Karpas-422 (cell line): ENCODE measurements around the gene CEP112. TPM values are rescaled to one million over a fixed set of nuclear protein-coding genes. Genes with fewer than 3 reads are reported as not detected.

ENCODE experiments used
- DNase-seq: peaks from one replicate; pipeline ENCODE4 v3.0.0-alpha.2; 2015
- H2AFZ ChIP-seq: fragments of 200-600 bp; sonication (generic); 2 replicates; pipeline ENCODE4 v1.6.1; 2014; ENCODE audit warnings: antibody characterized with exemption, low read length, mixed read lengths
- H3K27ac ChIP-seq: fragments of 200-600 bp; sonication (generic); 2 replicates; pipeline ENCODE4 v1.5.1; 2014; ENCODE audit warnings: mild to moderate bottlenecking, low read length, moderate library complexity
- H3K27me3 ChIP-seq: fragments of 200-600 bp; sonication (generic); 2 replicates; pipeline ENCODE4 v1.6.1; 2014; ENCODE audit warnings: low read length, mixed read lengths
- H3K36me3 ChIP-seq: fragments of 200-600 bp; sonication (generic); 2 replicates; pipeline ENCODE4 v1.6.1; 2014; ENCODE audit warnings: low read length, mixed read lengths; ENCODE audit not compliant: insufficient read depth
- H3K4me1 ChIP-seq: fragments of 200-600 bp; sonication (generic); 2 replicates; pipeline ENCODE4 v1.6.1; 2014; ENCODE audit warnings: mild to moderate bottlenecking, low read length, mixed read lengths
- H3K4me2 ChIP-seq: fragments of 200-600 bp; sonication (generic); 2 replicates; pipeline ENCODE4 v1.6.1; 2014; ENCODE audit warnings: low read length, low read depth, mild to moderate bottlenecking; ENCODE audit not compliant: poor library complexity, severe bottlenecking
- H3K4me3 ChIP-seq: fragments of 200-600 bp; sonication (generic); 2 replicates; pipeline ENCODE4 v1.5.1; 2014; ENCODE audit warnings: mild to moderate bottlenecking, antibody characterized with exemption, low read length, mixed read lengths
- H3K79me2 ChIP-seq: fragments of 200-600 bp; sonication (generic); 2 replicates; pipeline ENCODE4 v1.6.1; 2014; ENCODE audit warnings: mild to moderate bottlenecking, low read length, mixed read lengths
- H3K9ac ChIP-seq: fragments of 200-600 bp; sonication (generic); 2 replicates; pipeline ENCODE4 v1.6.0; 2014; ENCODE audit warnings: low read length
- H3K9me2 ChIP-seq: fragments of 200-600 bp; sonication (generic), shearing (Covaris generic); replicated peaks from 2 replicates; pipeline ENCODE4 v1.6.0; 2014; ENCODE audit warnings: mild to moderate bottlenecking, low read length, moderate library complexity; ENCODE audit not compliant: insufficient read depth
- H3K9me3 ChIP-seq: fragments of 300-700, 200-600 bp; sonication (generic); 2 replicates; pipeline ENCODE4 v1.6.1; 2014; ENCODE audit warnings: low read length, mixed read lengths
- H4K20me1 ChIP-seq: fragments of 200-600 bp; sonication (generic); 2 replicates; pipeline ENCODE4 v1.6.1; 2014; ENCODE audit warnings: mild to moderate bottlenecking, antibody characterized with exemption, low read length, low read depth; ENCODE audit not compliant: insufficient read depth
- total RNA-seq: library from RNA; depleted of rRNA; stranded (reverse); fragments of >200 nt; shearing (Covaris generic); gene quantifications from 2 replicates; pipeline ENCODE4 v1.2.3, GENCODE V29; 2014; ENCODE audit warnings: low replicate concordance

The CEP112 gene
- total RNA-seq, 1 experiment from 2014 or later, result not detected

GRCh38 chr17:65703891-65704290, 488.0 kb downstream of the CEP112 start:
- Histone ChIP-seq H3K27me3 (no peaks in the 10 kb centered on the region), H3K4me3 (no peak overlapping the region), H3K36me3 (no peaks in the 10 kb centered on the region), H3K9ac (no peak overlapping the region), H4K20me1 (no peaks in the 10 kb centered on the region), H3K27ac (no peak overlapping the region), H2AFZ (no peak overlapping the region), H3K79me2 (no peaks in the 10 kb centered on the region), H3K4me2 (no peak overlapping the region), H3K9me3 (no peaks in the 10 kb centered on the region), H3K9me2 (no peaks in the 10 kb centered on the region), H3K4me1 (no peaks in the 10 kb centered on the region)
- no peak for DNase-seq

- no peaks in the 10 kb centered on the region for H3K79me2 ChIP-seq
- no peaks in the 10 kb centered on the region for H3K9me2 ChIP-seq
- no peaks in the 10 kb centered on the region for H3K36me3 ChIP-seq
- no peaks in the 10 kb centered on the region for H3K4me1 ChIP-seq
- no peak overlapping the region for H3K27ac ChIP-seq
- no peaks in the 10 kb centered on the region for H4K20me1 ChIP-seq
- no peak overlapping the region for H3K4me2 ChIP-seq
- H3K4me3 ChIP-seq, result no peak overlapping the region
- H3K9ac ChIP-seq, result no peak overlapping the region
- no peaks in the 10 kb centered on the region for H3K9me3 ChIP-seq
- DNase-seq, result no peak
- no peaks in the 10 kb centered on the region for H3K27me3 ChIP-seq
- H2AFZ ChIP-seq, result no peak overlapping the region
Measured at GRCh38 chr17:65699459-65699858, 492.5 kb downstream of the CEP112 start.

- DNase-seq, result no peak
- Histone ChIP-seq H3K79me2 (no peaks in the 10 kb centered on the region), H3K27me3 (no peaks in the 10 kb centered on the region), H2AFZ (no peak overlapping the region), H3K27ac (no peak overlapping the region), H3K4me1 (no peaks in the 10 kb centered on the region), H3K4me3 (no peak overlapping the region), H4K20me1 (no peaks in the 10 kb centered on the region), H3K9me2 (no peaks in the 10 kb centered on the region), H3K9me3 (no peaks in the 10 kb centered on the region), H3K4me2 (no peak overlapping the region), H3K36me3 (no peaks in the 10 kb centered on the region), H3K9ac (no peak overlapping the region)
Measured at GRCh38 chr17:65698381-65699061, 493.4 kb downstream of the CEP112 start.

- Histone ChIP-seq H3K9ac (no peak overlapping the region), H3K4me1 (no peaks in the 10 kb centered on the region), H4K20me1 (no peaks in the 10 kb centered on the region), H3K27ac (no peak overlapping the region), H3K4me2 (no peak overlapping the region), H2AFZ (no peak overlapping the region), H3K9me2 (no peaks in the 10 kb centered on the region), H3K4me3 (no peak overlapping the region), H3K9me3 (no peaks in the 10 kb centered on the region), H3K79me2 (no peaks in the 10 kb centered on the region), H3K36me3 (no peaks in the 10 kb centered on the region), H3K27me3 (no peaks in the 10 kb centered on the region)
- DNase-seq, result no peak
Measured at GRCh38 chr17:65697661-65698060, 494.3 kb downstream of the CEP112 start.

GRCh38 chr17:65696739-65697394, 495.1 kb downstream of the CEP112 start:
- H2AFZ ChIP-seq, result no peak overlapping the region
- no peaks in the 10 kb centered on the region for H3K9me3 ChIP-seq
- no peaks in the 10 kb centered on the region for H3K4me1 ChIP-seq

GRCh38 chr17:65694601-65695000, 497.3 kb downstream of the CEP112 start:
- H3K9me3 ChIP-seq, result no peaks in the 10 kb centered on the region
- no peak overlapping the region for H2AFZ ChIP-seq
- no peak for DNase-seq
- no peaks in the 10 kb centered on the region for H3K36me3 ChIP-seq
- no peak overlapping the region for H3K9ac ChIP-seq
- no peak overlapping the region for H3K4me2 ChIP-seq
- H3K4me3 ChIP-seq, result no peak overlapping the region
- H3K79me2 ChIP-seq, result no peaks in the 10 kb centered on the region
- H4K20me1 ChIP-seq, result no peaks in the 10 kb centered on the region
- no peaks in the 10 kb centered on the region for H3K9me2 ChIP-seq
- H3K27me3 ChIP-seq, result no peaks in the 10 kb centered on the region
- no peak overlapping the region for H3K27ac ChIP-seq
- H3K4me1 ChIP-seq, result no peaks in the 10 kb centered on the region

More at GRCh38 chr17:65696739-65697394, 495.1 kb downstream of the CEP112 start:
- Histone ChIP-seq H3K79me2 (no peaks in the 10 kb centered on the region), H4K20me1 (no peaks in the 10 kb centered on the region), H3K9ac (no peak overlapping the region), H3K4me2 (no peak overlapping the region), H3K9me2 (no peaks in the 10 kb centered on the region), H3K27me3 (no peaks in the 10 kb centered on the region), H3K36me3 (no peaks in the 10 kb centered on the region), H3K4me3 (no peak overlapping the region), H3K27ac (no peak overlapping the region)
- DNase-seq, result no peak

GRCh38 chr17:65690626-65691310, 501.2 kb downstream of the CEP112 start:
- Histone ChIP-seq H3K9me3 (no peaks in the 10 kb centered on the region), H3K27ac (no peak overlapping the region), H4K20me1 (no peaks in the 10 kb centered on the region), H3K36me3 (no peaks in the 10 kb centered on the region), H3K9ac (no peak overlapping the region), H3K4me3 (no peak overlapping the region), H3K79me2 (no peaks in the 10 kb centered on the region), H3K4me2 (no peak overlapping the region), H3K27me3 (no peaks in the 10 kb centered on the region), H3K4me1 (no peaks in the 10 kb centered on the region), H3K9me2 (no peaks in the 10 kb centered on the region), H2AFZ (no peak overlapping the region)
- no peak for DNase-seq

GRCh38 chr17:65688307-65688706, 503.6 kb downstream of the CEP112 start:
- H3K36me3 ChIP-seq, result no peaks in the 10 kb centered on the region
- no peaks in the 10 kb centered on the region for H3K9me3 ChIP-seq
- no peak overlapping the region for H3K9ac ChIP-seq
- H3K4me2 ChIP-seq, result no peak overlapping the region
- no peaks in the 10 kb centered on the region for H3K79me2 ChIP-seq
- no peak for DNase-seq
- H3K4me3 ChIP-seq, result no peak overlapping the region
- H3K27ac ChIP-seq, result no peak overlapping the region
- no peaks in the 10 kb centered on the region for H3K9me2 ChIP-seq
- no peaks in the 10 kb centered on the region for H3K4me1 ChIP-seq
- H3K27me3 ChIP-seq, result no peaks in the 10 kb centered on the region
- H2AFZ ChIP-seq, result no peak overlapping the region
- no peaks in the 10 kb centered on the region for H4K20me1 ChIP-seq
